22Rv1 (cell line): ENCODE measurements around the gene DCAF11.
A peak's percentile ranks its signal among the peaks of the same experiment; 100 is the strongest.

Experiments
- H3K27ac ChIP-seq: fragments of 450-650 bp; 2 replicates; pipeline ENCODE4 v1.5.1; 2017
- ZFX ChIP-seq: fragments of 450-650 bp; IDR thresholded peaks from 2 replicates; pipeline ENCODE4 v1.6.1; 2017; ENCODE audit warnings: antibody characterized with exemption, borderline replicate concordance
- TF ChIP-seq, protein P1 (sequence below): fragments of 450-650 bp; IDR thresholded peaks from 2 replicates; pipeline ENCODE4 v1.5.1; 2017; ENCODE audit warnings: mild to moderate bottlenecking

DCAF11 gene

DNA sequence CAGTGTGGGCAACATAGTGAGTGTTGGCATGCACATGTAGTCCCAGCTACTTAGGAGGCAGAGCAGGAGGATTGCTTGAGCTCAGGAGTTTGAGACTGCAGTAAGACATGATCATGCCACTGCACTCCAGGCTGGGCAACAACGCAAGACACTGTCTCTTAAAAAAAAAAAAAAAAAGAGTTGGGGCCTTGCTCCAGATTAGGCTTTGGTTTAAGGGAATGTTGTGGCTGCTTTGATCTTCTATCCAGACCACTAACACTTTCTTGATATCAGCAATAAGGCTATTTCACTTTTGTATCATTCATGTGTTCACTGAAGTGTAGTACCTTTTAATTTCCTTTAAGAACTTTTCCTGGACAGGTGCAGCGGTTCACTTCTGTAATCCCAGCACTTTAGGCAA lies 13.1 kb downstream of the DCAF11 start:
- no peak overlapping the region for H3K27ac ChIP-seq
- TF ChIP-seq, protein P1, sequence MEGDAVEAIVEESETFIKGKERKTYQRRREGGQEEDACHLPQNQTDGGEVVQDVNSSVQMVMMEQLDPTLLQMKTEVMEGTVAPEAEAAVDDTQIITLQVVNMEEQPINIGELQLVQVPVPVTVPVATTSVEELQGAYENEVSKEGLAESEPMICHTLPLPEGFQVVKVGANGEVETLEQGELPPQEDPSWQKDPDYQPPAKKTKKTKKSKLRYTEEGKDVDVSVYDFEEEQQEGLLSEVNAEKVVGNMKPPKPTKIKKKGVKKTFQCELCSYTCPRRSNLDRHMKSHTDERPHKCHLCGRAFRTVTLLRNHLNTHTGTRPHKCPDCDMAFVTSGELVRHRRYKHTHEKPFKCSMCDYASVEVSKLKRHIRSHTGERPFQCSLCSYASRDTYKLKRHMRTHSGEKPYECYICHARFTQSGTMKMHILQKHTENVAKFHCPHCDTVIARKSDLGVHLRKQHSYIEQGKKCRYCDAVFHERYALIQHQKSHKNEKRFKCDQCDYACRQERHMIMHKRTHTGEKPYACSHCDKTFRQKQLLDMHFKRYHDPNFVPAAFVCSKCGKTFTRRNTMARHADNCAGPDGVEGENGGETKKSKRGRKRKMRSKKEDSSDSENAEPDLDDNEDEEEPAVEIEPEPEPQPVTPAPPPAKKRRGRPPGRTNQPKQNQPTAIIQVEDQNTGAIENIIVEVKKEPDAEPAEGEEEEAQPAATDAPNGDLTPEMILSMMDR: no peak
- no peak for TF ChIP-seq ZFX

DNA sequence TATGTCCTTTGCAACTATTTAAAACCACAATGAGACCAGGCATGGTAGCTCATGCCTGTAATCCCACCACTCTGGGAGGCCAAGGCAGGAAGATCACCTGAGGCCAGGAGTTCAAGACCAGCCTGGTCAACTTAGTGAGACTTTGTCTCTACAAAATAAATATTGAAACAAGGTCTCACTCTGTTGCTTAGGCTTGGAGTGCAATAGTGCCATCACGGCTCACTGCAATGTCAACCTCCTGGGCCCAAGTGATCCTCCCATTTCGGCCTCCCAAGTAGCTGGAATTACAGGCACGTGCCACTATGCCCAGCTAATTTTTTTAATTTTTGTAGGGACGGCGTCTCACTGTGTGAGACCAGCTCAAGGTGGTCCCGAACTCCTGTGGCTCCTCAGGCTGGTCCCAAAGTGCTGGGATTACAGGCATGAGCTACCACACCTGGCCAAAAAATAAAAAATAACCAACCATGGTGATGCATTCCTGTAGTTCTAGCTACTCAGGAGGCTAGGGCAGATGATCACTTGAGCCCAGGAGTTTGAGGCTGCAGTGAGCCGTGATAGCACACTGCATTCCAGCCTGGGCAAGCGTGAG lies 14.9 kb downstream of the DCAF11 start:
- TF ChIP-seq, protein P1: no peak
- TF ChIP-seq ZFX: no peak
- H3K27ac ChIP-seq: no peak overlapping the region

DNA sequence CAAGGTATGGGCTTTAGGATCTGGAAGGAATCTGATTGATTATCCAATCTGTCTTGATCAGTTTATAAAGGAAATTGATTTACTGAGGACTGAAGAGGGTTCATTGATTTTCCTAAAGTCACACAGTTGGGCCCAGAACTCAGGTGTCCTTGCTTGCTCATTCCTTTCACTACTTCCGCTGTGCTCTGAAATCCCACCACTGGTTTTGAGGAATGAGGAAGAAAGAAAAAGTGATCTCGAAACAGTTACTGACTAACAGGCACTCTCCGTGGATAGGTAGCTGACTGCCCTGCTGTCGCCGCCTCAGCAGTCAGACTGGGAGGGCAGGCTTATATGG lies 15.8 kb downstream of the DCAF11 start, which contains the start of gene FITM1:
TSS of gene FITM1 (plus strand) at position 280 of the 337 bp plus-strand sequence. CDS start 905 bp downstream, outside the sequence.
- TF ChIP-seq ZFX: no peak
- TF ChIP-seq, protein P1: no peak
- no peak within 1 kb of the TSS for H3K27ac ChIP-seq

DNA sequence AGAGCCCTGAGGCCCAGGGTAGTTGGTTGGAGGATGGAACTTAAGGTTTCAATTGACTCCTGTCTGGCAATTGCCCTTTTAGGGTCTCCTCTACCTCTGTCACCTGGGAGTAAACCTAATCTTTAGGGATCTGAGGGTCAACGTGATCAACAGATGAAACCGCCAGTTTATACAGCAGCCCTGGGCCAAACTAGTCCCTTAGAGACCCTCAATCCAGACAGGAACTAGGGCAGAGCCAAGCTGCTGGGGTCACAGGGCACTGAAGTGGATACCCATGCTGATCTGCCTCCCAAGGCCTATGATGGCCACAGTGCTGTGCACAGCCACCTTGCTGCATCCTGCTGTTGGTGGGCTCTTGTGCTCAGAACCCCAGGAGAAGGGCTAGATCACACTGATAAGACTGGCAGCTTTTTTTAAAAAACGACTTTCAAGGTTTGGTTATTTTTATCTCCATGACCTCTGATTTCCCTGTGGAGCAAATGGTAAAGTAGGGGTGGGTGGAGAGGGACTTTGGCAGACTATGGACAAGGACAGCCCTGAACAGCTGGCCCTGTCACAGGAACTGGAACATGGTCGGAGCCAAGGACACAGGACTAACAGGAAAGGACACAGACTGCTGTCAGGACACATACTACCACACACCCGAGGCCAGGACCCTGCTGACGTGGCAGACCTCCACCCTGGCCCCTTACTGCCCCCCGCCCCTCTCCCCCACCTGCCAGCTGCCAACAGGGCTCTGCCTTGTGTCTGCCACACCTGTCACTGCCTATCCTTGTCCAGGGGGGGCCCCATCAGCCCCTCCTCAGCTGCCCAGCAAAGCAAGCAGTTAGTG lies 16.4 kb downstream of the DCAF11 start:
- H3K27ac ChIP-seq: no peak overlapping the region
- TF ChIP-seq ZFX: no peak
- TF ChIP-seq, protein P1: no peak

DNA sequence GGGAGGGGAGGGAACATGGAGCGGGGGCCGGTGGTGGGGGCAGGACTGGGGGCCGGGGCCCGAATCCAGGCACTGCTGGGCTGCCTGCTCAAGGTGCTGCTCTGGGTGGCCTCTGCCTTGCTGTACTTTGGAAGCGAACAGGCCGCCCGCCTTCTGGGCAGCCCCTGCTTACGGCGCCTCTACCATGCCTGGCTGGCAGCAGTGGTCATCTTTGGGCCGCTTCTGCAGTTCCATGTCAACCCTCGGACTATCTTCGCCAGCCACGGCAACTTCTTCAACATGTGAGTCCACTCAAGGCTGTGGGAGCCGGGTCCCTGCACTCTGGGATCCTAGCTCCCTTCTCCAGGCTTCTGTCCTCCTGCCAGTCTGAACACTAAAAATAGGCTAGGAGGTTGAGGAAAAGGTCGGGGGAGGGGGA lies 17.0 kb downstream of the DCAF11 start:
- no peak overlapping the region for H3K27ac ChIP-seq
- TF ChIP-seq, protein P1: no peak
- no peak for TF ChIP-seq ZFX

DNA sequence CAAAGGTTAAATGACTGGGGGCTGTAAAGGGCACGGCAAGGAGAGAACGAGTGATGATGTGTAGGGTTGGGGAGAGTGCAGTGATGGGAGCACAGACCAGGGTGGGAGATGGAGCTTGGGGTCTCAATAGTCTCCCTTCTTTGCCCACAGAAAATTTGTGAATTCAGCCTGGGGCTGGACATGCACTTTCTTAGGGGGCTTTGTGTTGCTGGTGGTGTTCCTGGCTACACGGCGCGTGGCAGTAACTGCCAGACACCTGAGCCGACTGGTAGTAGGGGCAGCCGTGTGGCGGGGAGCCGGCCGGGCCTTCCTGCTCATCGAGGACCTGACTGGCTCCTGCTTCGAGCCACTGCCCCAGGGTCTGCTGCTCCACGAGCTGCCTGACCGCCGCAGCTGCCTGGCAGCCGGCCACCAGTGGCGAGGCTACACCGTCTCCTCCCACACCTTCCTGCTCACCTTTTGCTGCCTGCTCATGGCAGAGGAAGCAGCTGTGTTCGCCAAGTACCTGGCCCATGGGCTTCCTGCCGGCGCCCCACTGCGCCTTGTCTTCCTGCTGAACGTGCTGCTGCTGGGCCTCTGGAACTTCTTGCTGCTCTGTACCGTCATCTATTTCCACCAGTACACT lies 17.6 kb downstream of the DCAF11 start:
- H3K27ac ChIP-seq: peak overlapping the region; percentile 25
- TF ChIP-seq, protein P1: no peak
- TF ChIP-seq ZFX: no peak

DNA sequence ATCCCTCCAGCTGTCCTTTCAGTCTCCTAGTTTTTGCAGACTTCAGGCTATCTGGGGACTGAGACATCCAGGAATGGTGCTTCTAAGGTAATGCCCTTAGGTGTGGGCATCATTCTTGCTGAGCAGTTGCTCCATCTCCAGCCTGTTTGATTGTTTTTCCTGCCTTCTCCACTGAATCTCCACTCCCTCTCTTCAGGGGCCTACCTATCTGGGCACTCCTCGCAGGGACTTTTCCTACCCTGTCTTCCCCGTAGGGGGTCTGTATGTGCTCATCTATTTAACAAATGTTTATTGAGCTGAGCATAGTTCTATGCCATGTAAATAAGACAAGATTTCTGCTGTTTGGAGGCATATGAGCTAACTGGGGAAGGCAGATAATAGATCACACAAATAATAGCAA lies 18.4 kb downstream of the DCAF11 start:
- no peak for TF ChIP-seq ZFX
- TF ChIP-seq, protein P1: no peak
- no peak overlapping the region for H3K27ac ChIP-seq
